Lung (tissue), 16 donors: Measurements from ENCODE around the gene SLC66A3. TPM values are rescaled to one million over a fixed set of nuclear protein-coding genes. Genes with fewer than 3 reads are reported as not detected.
A peak's percentile ranks its signal among the peaks of the same experiment; 100 is the strongest.

Experiments
- ATAC-seq: fragments of 200-7000 bp; cut with Tn5 transposase; one replicate; pipeline ENCODE4 v1.9.1; 2020; ENCODE audit warnings: moderate number of reproducible peaks; ENCODE audit not compliant: insufficient read depth, low FRiP score
- DNase-seq, 3 donors: peaks; one replicate each; pipeline ENCODE4 v3.0.0-alpha.2; 2013 to 2017
- H3K27ac ChIP-seq, 2 donors: one replicate each; pipeline ENCODE4 v1.5.1; 2013; ENCODE audit warnings: mild to moderate bottlenecking in 2 of 2, moderate library complexity in 2 of 2, control low read depth in 1 of 2, inconsistent platforms in 1 of 2, low read depth in 1 of 2, low read length in 1 of 2
- H3K27me3 ChIP-seq, 3 donors: one replicate each; pipeline ENCODE4 v1.5.1; 2013; ENCODE audit warnings: low read length in 2 of 3; ENCODE audit not compliant: control insufficient read depth in 3 of 3, insufficient read depth in 3 of 3
- H3K36me3 ChIP-seq, 4 donors: one replicate each; pipeline ENCODE4 v1.5.1; 2013; ENCODE audit warnings: low read length in 4 of 4, mild to moderate bottlenecking in 1 of 4, moderate library complexity in 1 of 4; ENCODE audit not compliant: control insufficient read depth in 4 of 4, insufficient read depth in 4 of 4
- H3K4me1 ChIP-seq, 5 donors: one replicate each; pipeline ENCODE4 v1.5.1; 2013; ENCODE audit warnings: low read length in 5 of 5, mild to moderate bottlenecking in 2 of 5, moderate library complexity in 1 of 5; ENCODE audit not compliant: control insufficient read depth in 5 of 5, insufficient read depth in 5 of 5
- H3K4me3 ChIP-seq: one replicate; pipeline ENCODE4 v1.5.1; 2013; ENCODE audit warnings: mild to moderate bottlenecking, control low read depth, moderate library complexity
- H3K9ac ChIP-seq, 2 donors: one replicate each; pipeline ENCODE4 v1.5.1; 2013; ENCODE audit warnings: low read length in 2 of 2, control low read depth in 1 of 2; ENCODE audit not compliant: insufficient read depth in 1 of 2
- H3K9me3 ChIP-seq, 4 donors: one replicate each; pipeline ENCODE4 v1.5.1; 2013; ENCODE audit warnings: low read length in 3 of 4, mild to moderate bottlenecking in 1 of 4, moderate library complexity in 1 of 4; ENCODE audit not compliant: control insufficient read depth in 4 of 4, insufficient read depth in 3 of 4
- WGBS, 2 donors: extraction: QIAGEN DNeasy Blood & Tissue Kit; methylation state at CpG; one replicate each; pipeline ENCODE4 v1.1.7; 2013; 5-methylcytosine and 5-hydroxymethylcytosine counted together
- long read RNA-seq, 5 donors: transcript quantifications; one replicate each; lab custom pipeline, GENCODE V29; 2026
- polyA plus RNA-seq, 2 donors: library from polyadenylated mRNA; stranded (reverse); fragments of 200-250 nt; gene quantifications; one replicate each; pipeline ENCODE4 v1.2.1, GENCODE V29; 2013
- total RNA-seq, 2 donors: library from RNA; depleted of rRNA in 1 of 2; stranded (reverse); fragments of >200 nt in 1 of 2; gene quantifications; one replicate each; pipeline ENCODE4 v1.2.1, GENCODE V29; 2014 to 2021
- TF ChIP-seq, protein P1 (sequence below): IDR thresholded peaks from 2 replicates; pipeline ENCODE4 v1.5.1; 2012; ENCODE audit warnings: mild to moderate bottlenecking; ENCODE audit errors: control extremely low read depth, extremely low read depth
- donor health status: control.
- donor health status: control.
- donor health status: Bipolar disorder and iron deficiency.
- donor health status: healthy.
- donor health status: DM: yes; HTN: yes; CAD: no.

SLC66A3 gene
- total RNA-seq (10 to 100 TPM; 23.4 to 27.4 TPM), polyA plus RNA-seq (10 to 100 TPM; 17.6 to 21.3 TPM)
- long read RNA-seq, donor 1, transcript PQLC3-201 (7 exons, 1,830 nt): major isoform, 8 of 15 reads
- long read RNA-seq, donor 1, partial matches to known transcripts: 0 of 15 reads
- long read RNA-seq, donor 1, other reads (novel, unspliced or antisense): 0 of 15 reads
- long read RNA-seq, donor 2, partial matches to known transcripts: 0 of 6 reads
- long read RNA-seq, donor 2, other reads (novel, unspliced or antisense): 0 of 6 reads
- long read RNA-seq, donor 3, partial matches to known transcripts: 0 of 4 reads
- long read RNA-seq, donor 3, other reads (novel, unspliced or antisense): 0 of 4 reads
- long read RNA-seq, donor 4, partial matches to known transcripts: 0 of 6 reads
- long read RNA-seq, donor 4, other reads (novel, unspliced or antisense): 0 of 6 reads
- long read RNA-seq, donor 5, transcript PQLC3-201 (7 exons, 1,830 nt): major isoform, 5 of 33 reads
- long read RNA-seq, donor 5, partial matches to known transcripts: 24 of 33 reads
- long read RNA-seq, donor 5, other reads (novel, unspliced or antisense): 0 of 33 reads

DNA sequence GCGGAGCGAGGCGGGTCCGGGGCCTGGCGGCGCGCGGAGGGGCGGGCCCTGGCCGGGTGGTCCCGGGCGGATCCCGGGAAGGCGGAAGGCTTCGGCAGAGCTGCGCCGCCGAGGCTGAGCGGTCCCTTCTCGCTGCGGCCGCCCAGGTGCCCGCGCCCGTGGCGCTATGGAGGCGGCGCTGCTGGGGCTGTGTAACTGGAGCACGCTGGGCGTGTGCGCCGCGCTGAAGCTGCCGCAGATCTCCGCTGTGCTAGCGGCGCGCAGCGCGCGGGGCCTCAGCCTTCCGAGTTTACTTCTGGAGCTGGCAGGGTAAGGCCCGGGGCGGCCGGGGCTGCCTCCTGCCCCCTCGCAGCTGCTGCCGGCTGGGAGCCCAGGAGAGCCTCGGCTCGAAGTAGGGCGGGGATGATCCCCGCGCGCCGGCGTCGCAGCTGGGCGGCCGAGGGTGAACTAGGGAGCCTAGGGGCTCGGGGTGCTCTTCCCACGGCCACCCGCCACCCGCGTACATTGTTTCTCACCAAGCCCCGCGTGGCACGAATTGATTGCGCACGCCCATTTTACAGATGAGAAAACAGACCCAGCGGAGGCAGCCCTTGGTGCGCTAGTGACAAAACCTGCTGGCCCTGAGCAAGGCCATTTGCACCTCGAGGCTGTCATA lies at the start of gene SLC66A3:
Gene SLC66A3 (plus strand): TSS at position 87 of the 655 bp plus-strand sequence. CDS start 80 bp downstream, at position 167.
- TF ChIP-seq, protein P1, sequence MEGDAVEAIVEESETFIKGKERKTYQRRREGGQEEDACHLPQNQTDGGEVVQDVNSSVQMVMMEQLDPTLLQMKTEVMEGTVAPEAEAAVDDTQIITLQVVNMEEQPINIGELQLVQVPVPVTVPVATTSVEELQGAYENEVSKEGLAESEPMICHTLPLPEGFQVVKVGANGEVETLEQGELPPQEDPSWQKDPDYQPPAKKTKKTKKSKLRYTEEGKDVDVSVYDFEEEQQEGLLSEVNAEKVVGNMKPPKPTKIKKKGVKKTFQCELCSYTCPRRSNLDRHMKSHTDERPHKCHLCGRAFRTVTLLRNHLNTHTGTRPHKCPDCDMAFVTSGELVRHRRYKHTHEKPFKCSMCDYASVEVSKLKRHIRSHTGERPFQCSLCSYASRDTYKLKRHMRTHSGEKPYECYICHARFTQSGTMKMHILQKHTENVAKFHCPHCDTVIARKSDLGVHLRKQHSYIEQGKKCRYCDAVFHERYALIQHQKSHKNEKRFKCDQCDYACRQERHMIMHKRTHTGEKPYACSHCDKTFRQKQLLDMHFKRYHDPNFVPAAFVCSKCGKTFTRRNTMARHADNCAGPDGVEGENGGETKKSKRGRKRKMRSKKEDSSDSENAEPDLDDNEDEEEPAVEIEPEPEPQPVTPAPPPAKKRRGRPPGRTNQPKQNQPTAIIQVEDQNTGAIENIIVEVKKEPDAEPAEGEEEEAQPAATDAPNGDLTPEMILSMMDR: no peak
- DNase-seq (peak in 1 of 3 donors; percentile 95), ATAC-seq (no peak)
- H3K9ac ChIP-seq: peak within 1 kb of the TSS; percentile 25 to 28
- no peaks in the 10 kb centered on the region for H3K9me3 ChIP-seq
- H3K27ac ChIP-seq: peak within 1 kb of the TSS; percentile 91 to 95
- 2 to 5% methylated on average over 32 to 71 of the region's 71 CpGs for WGBS, 2 donors
- peaks cover 0 to 15% (median 6%) of the 10 kb centered on the region in 5 donors for H3K4me1 ChIP-seq
- H3K27me3 ChIP-seq: peaks cover 0 to 2% (median 0%) of the 10 kb centered on the region in 3 donors
- H3K36me3 ChIP-seq: no peaks in the 10 kb centered on the region
- H3K4me3 ChIP-seq: peak within 1 kb of the TSS; percentile 55

DNA sequence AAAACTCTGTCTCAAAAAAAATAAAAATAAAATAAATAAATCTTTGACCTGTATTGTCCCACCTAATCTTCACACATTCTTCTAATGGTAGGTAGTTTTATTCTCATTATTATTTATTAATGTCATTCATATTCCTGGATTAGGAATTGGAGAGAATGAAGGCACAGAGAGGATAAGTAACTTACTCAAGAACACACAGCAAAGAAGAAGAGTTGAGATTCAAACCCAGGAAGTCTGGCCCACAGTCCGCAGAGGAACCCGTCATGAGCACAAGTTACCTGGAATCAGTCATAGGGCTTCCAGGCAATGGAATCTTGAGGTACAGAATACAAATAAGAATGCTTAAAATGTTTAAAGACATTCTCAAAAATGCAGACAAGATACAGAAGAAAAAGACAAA lies 46.3 kb upstream of the SLC66A3 start:
- no peaks in the 10 kb centered on the region for H3K4me1 ChIP-seq
- no peaks in the 10 kb centered on the region for H3K27me3 ChIP-seq
- H3K4me3 ChIP-seq: no peak overlapping the region
- H3K36me3 ChIP-seq: no peaks in the 10 kb centered on the region
- H3K9me3 ChIP-seq: peaks cover 0 to 3% (median 0%) of the 10 kb centered on the region in 4 donors
- no peak overlapping the region for H3K27ac ChIP-seq
- H3K9ac ChIP-seq: no peak overlapping the region
- ATAC-seq: no peak
- no peak for DNase-seq
- TF ChIP-seq, protein P1: no peak
- whole genome bisulfite sequencing, 2 donors: 95 to 96% methylated on average over 2 of the region's 2 CpGs

DNA sequence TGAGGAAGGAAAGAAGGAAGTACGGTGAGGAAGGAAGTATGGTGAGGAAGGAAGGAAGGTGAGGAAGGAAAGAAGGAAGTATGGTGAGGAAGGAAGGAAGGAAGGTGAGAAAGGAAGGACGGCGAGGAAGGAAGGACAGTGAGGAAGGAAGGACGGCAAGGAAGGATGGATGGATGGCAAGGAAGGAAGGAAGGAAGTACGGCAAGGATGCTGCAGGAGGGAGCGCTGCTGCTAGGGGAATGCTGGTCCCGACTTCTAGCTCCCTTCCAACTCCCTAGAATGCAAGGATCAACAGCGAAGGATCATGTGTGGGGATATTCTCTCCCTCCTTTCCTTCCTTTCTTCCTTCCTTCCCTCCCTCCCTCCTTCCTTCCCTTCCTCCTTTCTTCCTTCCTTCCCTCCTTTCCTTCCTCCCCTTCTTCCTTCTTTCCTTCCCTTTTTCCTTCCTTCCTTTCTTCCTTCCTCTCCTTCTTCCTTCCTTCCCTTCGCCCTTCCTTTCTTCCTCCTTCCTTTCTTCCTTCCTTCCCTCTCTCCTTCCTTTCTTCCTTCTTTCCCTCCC lies 42.3 kb upstream of the SLC66A3 start:
- no peak for DNase-seq
- Histone ChIP-seq H3K4me1 (no peaks in the 10 kb centered on the region), H3K27me3 (no peaks in the 10 kb centered on the region), H3K27ac (no peak overlapping the region), H3K9me3 (peaks cover 0 to 3% (median 0%) of the 10 kb centered on the region in 4 donors), H3K9ac (no peak overlapping the region), H3K4me3 (no peak overlapping the region), H3K36me3 (no peaks in the 10 kb centered on the region)
- 90 to 91% methylated on average over 9 of the region's 9 CpGs for WGBS, 2 donors
- ATAC-seq: no peak
- TF ChIP-seq, protein P1: no peak
